HUES6 (cell line): ENCODE results near the gene DNAJC2.
"Not testable (repeated sequence)": the region's sequence is repeated elsewhere in the genome, so short reads cannot be mapped to it uniquely, and the experiment has no call there.

Experiments
- H3K27ac ChIP-seq: 2 replicates; pipeline ENCODE4 v1.7.0; 2013; ENCODE audit warnings: low read depth, mild to moderate bottlenecking, low read length, inconsistent platforms
- H3K27me3 ChIP-seq: 2 replicates; pipeline ENCODE4 v1.6.1; 2013; ENCODE audit warnings: low read length; ENCODE audit not compliant: control insufficient read depth, insufficient read depth
- H3K36me3 ChIP-seq: 2 replicates; pipeline ENCODE4 v1.6.1; 2013; ENCODE audit warnings: low read length; ENCODE audit not compliant: control insufficient read depth, insufficient read depth
- H3K4me1 ChIP-seq: 2 replicates; pipeline ENCODE4 v1.6.1; 2013; ENCODE audit warnings: low read length; ENCODE audit not compliant: control insufficient read depth, insufficient read depth
- H3K4me3 ChIP-seq: 2 replicates; pipeline ENCODE4 v1.5.1; 2013; ENCODE audit warnings: low read depth, low read length
- H3K9ac ChIP-seq: one replicate; pipeline ENCODE4 v1.6.1; 2013; ENCODE audit warnings: mild to moderate bottlenecking, low read length
- H3K9me3 ChIP-seq: 2 replicates; pipeline ENCODE4 v1.6.1; 2013; ENCODE audit warnings: low read depth, low read length; ENCODE audit not compliant: control insufficient read depth, insufficient read depth

The DNAJC2 gene

DNA sequence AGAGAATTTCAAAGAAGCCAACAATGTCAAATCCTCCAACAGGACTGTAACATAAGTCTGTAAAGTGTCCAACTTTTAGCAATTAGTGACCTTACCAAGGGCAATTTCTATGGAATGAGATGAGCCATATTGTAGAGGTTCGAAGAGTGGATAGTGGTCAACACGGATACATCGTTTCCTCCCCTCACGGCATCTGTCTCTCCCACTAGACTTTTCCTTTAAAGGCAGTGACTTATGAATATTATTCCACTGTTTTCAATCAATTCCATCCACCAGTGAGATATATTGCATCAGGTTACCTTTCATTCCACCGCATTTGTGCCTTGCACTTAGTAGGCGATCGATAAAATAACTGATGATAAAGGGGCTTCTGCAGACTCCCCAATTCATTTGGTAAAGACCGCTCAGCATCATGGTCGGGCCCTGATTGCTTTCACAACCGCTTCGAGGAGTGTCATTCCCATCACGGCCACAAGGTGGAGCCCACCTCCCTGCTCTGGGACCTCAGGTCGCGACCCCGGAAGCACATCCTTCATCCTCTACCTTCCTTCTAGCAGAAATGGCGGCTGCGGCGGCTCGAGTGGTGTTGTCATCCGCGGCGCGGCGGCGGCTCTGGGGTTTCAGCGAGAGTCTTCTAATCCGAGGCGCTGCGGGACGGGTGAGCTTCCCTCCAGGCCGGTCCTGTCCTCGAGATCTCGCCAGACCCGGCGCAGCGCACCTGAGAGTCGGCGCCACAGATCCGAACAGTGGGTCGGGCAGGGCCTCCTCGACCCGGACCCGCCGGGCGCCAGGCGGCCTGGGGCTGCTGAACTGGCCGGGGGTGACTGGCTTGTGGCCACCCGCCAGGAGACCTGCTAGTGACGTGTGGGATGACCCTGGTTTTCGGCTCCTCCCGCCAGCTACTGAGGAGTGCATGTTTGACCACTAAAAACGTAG is 47.4 kb downstream of the DNAJC2 start, which contains the start of gene PMPCB:
Gene PMPCB, plus strand, starts transcription at position 535 of the 936 bp plus-strand sequence. Its CDS starts 25 bp downstream, at position 560.
- Histone ChIP-seq H3K36me3 (peaks cover 37% of the 10 kb centered on the region), H3K9ac (peak within 1 kb of the TSS; percentile 96), H3K27me3 (no peaks in the 10 kb centered on the region), H3K27ac (peak within 1 kb of the TSS; percentile 86), H3K9me3 (no peaks in the 10 kb centered on the region), H3K4me1 (peaks cover 6% of the 10 kb centered on the region; the same call in 1 of the 2 replicates), H3K4me3 (peak within 1 kb of the TSS; percentile 90)

DNA sequence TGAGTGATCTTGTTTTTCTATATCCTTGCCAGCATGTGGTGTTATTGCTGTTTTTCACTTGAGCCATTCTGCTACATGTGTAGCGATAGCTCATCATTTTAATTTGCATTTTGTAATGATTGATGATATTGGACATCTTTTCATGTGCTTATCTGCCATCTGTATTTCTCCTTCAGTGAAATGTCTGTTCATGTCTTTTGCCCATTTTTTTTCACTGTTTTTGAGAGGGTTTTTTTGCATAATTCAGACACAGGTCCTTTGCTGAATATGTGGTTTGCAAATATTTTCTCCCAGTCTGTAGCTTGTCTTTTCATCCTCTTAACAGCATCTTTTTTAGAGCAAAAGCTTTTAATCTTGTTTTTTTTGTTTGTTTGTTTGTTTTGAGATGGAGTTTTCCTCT is 51.0 kb downstream of the DNAJC2 start:
- H3K4me3 ChIP-seq = no peak overlapping the region
- no peaks in the 10 kb centered on the region for H3K9me3 ChIP-seq
- H3K27ac ChIP-seq = no peak overlapping the region
- H3K36me3 ChIP-seq = peaks cover 1% of the 10 kb centered on the region; the same call in 1 of the 2 replicates
- no peak overlapping the region for H3K9ac ChIP-seq
- peaks cover 6% of the 10 kb centered on the region; the same call in 1 of the 2 replicates for H3K4me1 ChIP-seq
- no peaks in the 10 kb centered on the region; the same call in 1 of the 2 replicates for H3K27me3 ChIP-seq

DNA sequence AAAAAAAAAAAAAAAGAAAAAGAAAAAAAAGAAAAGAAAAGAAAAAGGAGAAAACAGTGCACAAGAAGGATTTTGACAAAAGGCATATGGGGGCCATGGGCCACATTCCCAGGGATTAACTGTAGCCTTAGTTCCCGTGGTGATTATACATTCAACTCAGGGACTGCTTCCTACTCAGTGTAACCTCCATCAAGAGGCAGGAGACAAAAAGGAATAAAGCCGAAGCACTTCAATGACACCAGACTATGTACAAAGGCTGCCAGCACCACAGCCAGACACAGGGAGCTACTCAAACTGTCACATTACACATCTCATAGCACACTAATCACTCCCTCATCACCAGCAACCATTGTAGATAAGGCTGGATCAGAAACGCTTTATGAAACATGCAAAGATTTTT is 52.4 kb downstream of the DNAJC2 start:
- no peaks in the 10 kb centered on the region for H3K36me3 ChIP-seq
- no peak overlapping the region for H3K27ac ChIP-seq
- H3K4me3 ChIP-seq = no peak overlapping the region
- H3K27me3 ChIP-seq = no peaks in the 10 kb centered on the region; the same call in 1 of the 2 replicates
- H3K9ac ChIP-seq = no peak overlapping the region
- H3K4me1 ChIP-seq = peaks cover 4% of the 10 kb centered on the region; the same call in 1 of the 2 replicates
- H3K9me3 ChIP-seq = no peaks in the 10 kb centered on the region

DNA sequence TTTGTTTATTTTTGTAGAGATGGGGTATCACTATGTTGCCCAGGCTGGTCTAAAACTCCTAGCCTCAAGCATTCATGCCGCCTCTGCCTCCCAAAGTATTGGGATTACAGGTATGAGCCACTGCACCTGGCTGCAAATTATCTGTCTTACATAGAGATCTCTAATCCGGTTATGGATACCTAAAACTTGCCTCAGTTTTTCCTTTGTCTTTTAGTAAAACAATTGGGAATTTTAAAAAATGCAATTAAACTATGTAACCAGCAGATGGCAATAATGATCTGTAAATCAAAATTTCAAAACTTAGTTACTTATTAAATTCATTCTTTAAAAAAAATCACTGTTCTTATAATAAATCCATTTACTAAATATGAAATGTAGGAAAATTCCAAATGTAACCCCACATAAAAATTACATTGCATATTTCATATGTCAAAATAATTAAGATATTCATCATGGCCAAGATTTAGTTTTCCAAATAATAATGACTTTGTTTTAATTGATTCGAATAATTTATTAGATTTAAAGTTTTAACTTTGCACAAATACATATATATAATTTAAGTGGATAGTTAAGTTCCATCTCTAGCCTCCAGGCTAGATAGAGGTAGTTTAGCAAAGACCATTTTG is 61.7 kb downstream of the DNAJC2 start:
- peaks cover 36% of the 10 kb centered on the region for H3K27me3 ChIP-seq
- not testable (repeated sequence) for H3K4me3 ChIP-seq, H3K27ac ChIP-seq, H3K9ac ChIP-seq, H3K9me3 ChIP-seq, H3K36me3 ChIP-seq, H3K4me1 ChIP-seq

DNA sequence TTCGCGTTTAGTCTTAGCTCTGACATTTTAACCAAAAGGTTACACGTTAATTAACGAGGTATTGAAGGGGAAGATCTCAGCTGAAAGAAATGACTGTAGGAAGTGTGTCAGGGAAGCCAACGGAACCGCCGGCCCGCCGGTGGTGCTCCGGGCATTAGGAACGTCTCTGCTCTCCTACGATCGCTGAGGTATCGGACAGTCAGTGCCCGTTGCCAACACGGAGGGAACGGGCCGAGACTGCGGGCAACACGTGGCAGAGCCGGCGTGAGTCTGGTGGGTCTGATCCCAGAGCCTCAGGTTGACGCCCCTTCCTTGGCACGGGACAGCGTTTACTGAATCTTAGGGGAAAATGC is 63.8 kb downstream of the DNAJC2 start:
- peak overlapping the region; percentile 36 for H3K9ac ChIP-seq
- H3K4me1 ChIP-seq, H3K9me3 ChIP-seq, H3K36me3 ChIP-seq, H3K27ac ChIP-seq: not testable (repeated sequence)
- peaks cover 36% of the 10 kb centered on the region for H3K27me3 ChIP-seq
- peak overlapping the region; percentile 73 for H3K4me3 ChIP-seq

DNA sequence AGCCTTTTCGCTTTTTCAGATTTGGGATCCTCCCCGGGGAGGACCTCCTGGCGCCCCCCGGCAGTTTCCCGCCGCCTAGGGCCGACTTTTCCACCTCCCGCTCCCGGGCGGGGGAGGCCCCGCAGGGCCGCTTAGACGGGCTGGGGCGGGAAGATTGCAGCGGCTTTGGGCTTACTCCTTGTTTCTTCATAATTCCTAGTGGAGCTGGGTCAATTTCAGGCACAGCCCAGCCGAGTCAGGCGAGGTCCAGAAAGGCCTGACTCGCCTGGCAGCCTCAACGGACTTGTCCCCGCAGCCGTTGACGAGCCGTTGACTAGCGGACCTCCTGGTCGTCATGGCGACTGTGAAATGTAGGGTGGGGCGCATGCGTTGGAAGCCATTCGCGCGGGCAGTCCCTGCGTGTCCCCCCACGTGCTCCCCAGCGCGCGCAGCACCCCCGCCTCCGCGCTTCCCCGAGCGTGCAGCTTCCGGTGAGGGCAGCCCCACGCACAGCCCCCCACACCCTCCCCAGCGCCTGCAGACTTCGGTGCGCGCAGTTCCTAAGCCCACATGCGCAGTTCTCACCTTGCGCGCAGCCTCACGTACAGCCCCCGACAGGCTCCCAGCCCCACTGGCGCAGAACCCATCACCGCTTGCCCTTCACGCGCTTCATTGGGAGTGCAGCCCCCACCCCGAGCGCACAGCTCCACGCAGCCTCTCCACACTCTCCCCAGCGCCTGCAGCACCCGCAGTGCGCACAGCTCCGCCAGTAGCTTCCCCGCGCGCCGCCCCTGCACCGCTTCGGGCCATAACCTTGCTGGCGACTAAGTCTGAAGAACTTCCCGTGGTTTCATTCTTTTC is 64.4 kb downstream of the DNAJC2 start:
- not testable (repeated sequence) for H3K9me3 ChIP-seq, H3K27ac ChIP-seq, H3K36me3 ChIP-seq, H3K4me1 ChIP-seq
- Histone ChIP-seq H3K27me3 (peaks cover 36% of the 10 kb centered on the region), H3K9ac (peak overlapping the region; percentile 60), H3K4me3 (peak overlapping the region; percentile 73)

DNA sequence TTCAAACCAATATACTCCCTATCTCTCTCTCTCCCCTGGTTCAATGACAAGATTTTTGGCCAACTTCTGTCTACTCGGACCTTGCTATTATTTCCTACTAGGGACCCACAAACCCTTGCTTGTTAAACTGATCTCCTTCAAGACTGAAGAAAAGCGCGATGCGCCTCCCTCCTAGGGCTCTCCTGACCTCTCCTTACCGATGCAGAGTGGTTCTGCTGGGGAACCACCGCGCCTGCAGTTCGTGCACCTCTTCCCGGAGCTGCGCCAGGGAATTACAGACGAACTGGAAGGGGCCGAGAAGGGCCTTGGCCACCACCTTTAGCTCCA is 65.0 kb downstream of the DNAJC2 start:
- not testable (repeated sequence) for H3K27ac ChIP-seq, H3K4me1 ChIP-seq, H3K36me3 ChIP-seq, H3K9me3 ChIP-seq
- peak overlapping the region; percentile 60 for H3K9ac ChIP-seq
- H3K27me3 ChIP-seq = peaks cover 36% of the 10 kb centered on the region
- peak overlapping the region; percentile 73 for H3K4me3 ChIP-seq

DNA sequence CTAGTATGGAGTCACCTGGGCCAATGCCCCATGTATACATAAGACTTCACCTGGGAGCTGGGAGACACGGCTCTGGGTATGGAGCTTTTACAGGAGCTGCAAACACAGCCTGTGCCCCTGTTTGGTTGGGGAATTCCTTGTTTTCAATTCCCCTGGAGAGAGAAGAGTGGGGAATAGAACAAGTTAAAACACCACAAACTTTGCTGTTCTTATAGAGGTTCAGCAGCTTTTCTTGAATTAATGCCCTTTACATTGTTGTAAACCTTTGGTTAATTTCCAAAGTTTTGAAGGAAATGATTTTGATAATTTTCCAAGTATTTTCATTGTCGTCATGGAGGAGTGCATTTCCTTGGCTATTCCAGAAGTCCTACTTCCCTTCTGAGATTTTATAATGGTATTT is 66.4 kb downstream of the DNAJC2 start:
- H3K36me3 ChIP-seq, H3K27ac ChIP-seq, H3K9ac ChIP-seq, H3K4me1 ChIP-seq, H3K4me3 ChIP-seq, H3K9me3 ChIP-seq: not testable (repeated sequence)
- H3K27me3 ChIP-seq = peaks cover 36% of the 10 kb centered on the region

DNA sequence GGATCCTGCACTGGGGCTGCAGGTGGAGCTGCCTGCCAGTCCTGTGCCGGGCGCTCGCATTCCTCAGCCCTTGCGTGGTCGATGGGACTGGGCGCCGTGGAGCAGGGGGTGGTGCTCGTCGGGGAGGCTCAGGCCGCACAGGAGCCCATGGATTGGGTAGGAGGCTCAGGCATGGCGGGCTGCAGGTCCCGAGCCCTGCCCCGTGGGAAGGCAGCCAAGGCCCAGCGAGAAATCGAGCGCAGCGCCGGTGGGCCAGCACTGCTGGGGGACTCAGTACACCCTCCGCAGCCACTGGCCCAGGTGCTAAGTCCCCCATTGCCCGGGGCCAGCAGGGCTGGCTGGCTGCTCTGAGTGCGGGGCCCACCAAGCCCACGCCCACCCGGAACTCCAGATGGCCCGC is 69.7 kb downstream of the DNAJC2 start:
- peaks cover 15% of the 10 kb centered on the region for H3K27me3 ChIP-seq
- not testable (repeated sequence) for H3K9ac ChIP-seq, H3K27ac ChIP-seq, H3K4me1 ChIP-seq, H3K4me3 ChIP-seq, H3K36me3 ChIP-seq, H3K9me3 ChIP-seq

DNA sequence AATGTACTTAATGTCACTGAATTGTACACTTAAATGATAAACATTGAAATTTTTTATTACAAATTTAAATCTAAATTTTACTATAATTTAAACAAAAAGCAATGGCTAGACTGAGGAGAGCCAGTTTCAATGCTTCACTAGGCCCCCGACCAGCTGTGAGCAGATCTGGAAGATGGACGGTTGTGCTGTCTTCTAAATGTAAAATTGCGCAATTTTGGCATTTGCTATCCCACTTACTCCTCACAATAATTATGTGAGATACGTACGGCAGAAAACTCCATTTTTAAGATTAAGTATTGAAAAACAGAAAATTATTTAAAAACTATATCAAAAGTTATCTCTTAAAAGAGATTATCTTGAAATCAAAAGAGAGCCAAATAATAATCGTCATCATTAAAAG is 71.2 kb downstream of the DNAJC2 start:
- H3K27ac ChIP-seq, H3K9ac ChIP-seq, H3K36me3 ChIP-seq, H3K4me1 ChIP-seq, H3K27me3 ChIP-seq, H3K4me3 ChIP-seq, H3K9me3 ChIP-seq: not testable (repeated sequence)

DNA sequence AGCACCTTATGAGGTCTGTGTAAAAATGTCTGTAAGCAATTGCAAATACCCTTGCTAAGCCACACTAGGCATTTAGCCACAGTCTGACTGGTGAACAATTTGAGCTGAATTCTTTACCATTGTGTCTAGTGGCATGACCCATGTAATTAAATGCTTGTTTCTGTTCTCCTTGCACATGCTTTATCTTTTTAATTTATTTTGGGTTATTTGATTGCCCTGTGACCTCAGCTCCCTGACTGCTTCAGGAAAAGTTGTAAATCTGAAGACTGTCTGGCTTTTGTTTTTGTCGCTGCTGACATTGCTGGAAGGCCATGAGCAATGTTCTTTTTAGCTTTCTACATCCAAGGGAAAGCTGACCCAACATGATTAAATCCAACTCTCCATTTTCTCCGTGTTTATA is 78.3 kb downstream of the DNAJC2 start:
- H3K4me1 ChIP-seq, H3K36me3 ChIP-seq, H3K9ac ChIP-seq, H3K27me3 ChIP-seq, H3K27ac ChIP-seq, H3K9me3 ChIP-seq, H3K4me3 ChIP-seq: not testable (repeated sequence)
